Large intestine (tissue), 3 donors: ENCODE data around the gene SLC8A1. TPM values are rescaled to one million over a fixed set of nuclear protein-coding genes. Genes with fewer than 3 reads are reported as not detected.

Experiments
- DNase-seq, 2 donors: peaks; one replicate each; pipeline versions ENCODE4 v3.0.0 to v3.0.0-alpha.2; 2013
- H3K27ac ChIP-seq: one replicate; pipeline ENCODE4 v1.5.1; 2013; ENCODE audit warnings: low read length
- H3K27me3 ChIP-seq: 2 replicates; pipeline ENCODE4 v1.6.1; 2013; ENCODE audit warnings: low read length; ENCODE audit not compliant: control insufficient read depth, insufficient read depth
- H3K36me3 ChIP-seq: 2 replicates; pipeline ENCODE4 v1.6.1; 2013; ENCODE audit warnings: low read length; ENCODE audit not compliant: control insufficient read depth, insufficient read depth
- H3K4me1 ChIP-seq: one replicate; pipeline ENCODE4 v1.6.1; 2013; ENCODE audit warnings: low read length; ENCODE audit not compliant: control insufficient read depth, insufficient read depth
- H3K4me3 ChIP-seq: one replicate; pipeline ENCODE4 v1.5.1; 2013; ENCODE audit warnings: low read length
- H3K9me3 ChIP-seq: one replicate; pipeline ENCODE4 v1.6.1; 2013; ENCODE audit warnings: mild to moderate bottlenecking, low read depth, low read length, moderate library complexity; ENCODE audit not compliant: control insufficient read depth
- WGBS: methylation state at CpG from one replicate; pipeline ENCODE4 v1.1.5; 2013; ENCODE audit warnings: low lambda C conversion rate; ENCODE audit not compliant: insufficient coverage; 5-methylcytosine and 5-hydroxymethylcytosine counted together
- polyA plus RNA-seq: library from polyadenylated mRNA; unstranded; fragments of 120-200 nt; gene quantifications from one replicate; pipeline ENCODE4 v1.2.1, GENCODE V29; 2013

The SLC8A1 gene
- polyA plus RNA-seq, 1 donor, result 13.2 TPM

- H3K9me3 ChIP-seq, result no peaks in the 10 kb centered on the region
- H3K4me1 ChIP-seq, result no peaks in the 10 kb centered on the region
- H3K4me3 ChIP-seq, result no peak overlapping the region
- no peaks in the 10 kb centered on the region for H3K36me3 ChIP-seq
- no CpG with 5 or more reads among the region's 6 CpGs for WGBS
- no peak for DNase-seq
- H3K27me3 ChIP-seq, result no peaks in the 10 kb centered on the region
- H3K27ac ChIP-seq, result no peak overlapping the region
These were observed 23.5 kb downstream of the SLC8A1 start for GRCh38 chr2:40428439-40428838.

- no peak for DNase-seq
- Histone ChIP-seq H3K4me1 (no peaks in the 10 kb centered on the region), H3K27me3 (no peaks in the 10 kb centered on the region), H3K4me3 (no peak overlapping the region), H3K9me3 (no peaks in the 10 kb centered on the region), H3K36me3 (no peaks in the 10 kb centered on the region), H3K27ac (no peak overlapping the region)
- WGBS, result 100% methylated on average over 1 of the region's 5 CpGs
These were observed 30.1 kb downstream of the SLC8A1 start for GRCh38 chr2:40421631-40422297.

GRCh38 chr2:40420478-40420877, 31.4 kb downstream of the SLC8A1 start:
- no peak overlapping the region for H3K4me3 ChIP-seq
- H3K36me3 ChIP-seq, result no peaks in the 10 kb centered on the region
- no peak overlapping the region for H3K27ac ChIP-seq
- H3K27me3 ChIP-seq, result no peaks in the 10 kb centered on the region
- no peak for DNase-seq
- no peaks in the 10 kb centered on the region for H3K9me3 ChIP-seq
- no peaks in the 10 kb centered on the region for H3K4me1 ChIP-seq
- WGBS, result no CpG with 5 or more reads among the region's 3 CpGs

- H3K27ac ChIP-seq, result peak overlapping the region; percentile 9
- no peaks in the 10 kb centered on the region for H3K4me1 ChIP-seq
- no peak overlapping the region for H3K4me3 ChIP-seq
- 43% methylated on average over 1 of the region's 2 CpGs for WGBS
- H3K9me3 ChIP-seq, result no peaks in the 10 kb centered on the region
- H3K36me3 ChIP-seq, result no peaks in the 10 kb centered on the region
- H3K27me3 ChIP-seq, result no peaks in the 10 kb centered on the region
- DNase-seq, result no peak
These were observed 32.5 kb downstream of the SLC8A1 start for GRCh38 chr2:40419364-40419762.

GRCh38 chr2:40418614-40419363, 33.1 kb downstream of the SLC8A1 start:
- no CpG with 5 or more reads among the region's 5 CpGs for WGBS
- Histone ChIP-seq H3K4me1 (no peaks in the 10 kb centered on the region), H3K9me3 (no peaks in the 10 kb centered on the region), H3K4me3 (no peak overlapping the region), H3K36me3 (no peaks in the 10 kb centered on the region), H3K27me3 (no peaks in the 10 kb centered on the region), H3K27ac (peak overlapping the region; percentile 9)
- DNase-seq, result no peak

GRCh38 chr2:40416486-40416885, 35.4 kb downstream of the SLC8A1 start:
- Histone ChIP-seq H3K9me3 (no peaks in the 10 kb centered on the region), H3K27me3 (no peaks in the 10 kb centered on the region), H3K4me1 (no peaks in the 10 kb centered on the region), H3K4me3 (no peak overlapping the region), H3K27ac (no peak overlapping the region), H3K36me3 (no peaks in the 10 kb centered on the region)
- DNase-seq, result no peak
- no CpG with 5 or more reads among the region's 1 CpG for WGBS

- Histone ChIP-seq H3K9me3 (no peaks in the 10 kb centered on the region), H3K4me3 (no peak overlapping the region), H3K36me3 (no peaks in the 10 kb centered on the region), H3K4me1 (no peaks in the 10 kb centered on the region), H3K27ac (no peak overlapping the region), H3K27me3 (no peaks in the 10 kb centered on the region)
- no peak for DNase-seq
- no CpG with 5 or more reads among the region's 2 CpGs for WGBS
These were observed 36.5 kb downstream of the SLC8A1 start for GRCh38 chr2:40415391-40415790.

GRCh38 chr2:40412456-40412855, 39.4 kb downstream of the SLC8A1 start:
- Histone ChIP-seq H3K4me3 (no peak overlapping the region), H3K9me3 (no peaks in the 10 kb centered on the region), H3K27me3 (no peaks in the 10 kb centered on the region), H3K4me1 (no peaks in the 10 kb centered on the region), H3K36me3 (no peaks in the 10 kb centered on the region), H3K27ac (no peak overlapping the region)
- no peak for DNase-seq
- WGBS, result no CpG with 5 or more reads among the region's 1 CpG

GRCh38 chr2:40410695-40411094, 41.2 kb downstream of the SLC8A1 start:
- Histone ChIP-seq H3K27ac (no peak overlapping the region), H3K4me1 (no peaks in the 10 kb centered on the region), H3K9me3 (no peaks in the 10 kb centered on the region), H3K27me3 (no peaks in the 10 kb centered on the region), H3K4me3 (no peak overlapping the region), H3K36me3 (no peaks in the 10 kb centered on the region)
- WGBS, result 100% methylated on average over 1 of the region's 1 CpG
- DNase-seq, result no peak

- Histone ChIP-seq H3K27me3 (no peaks in the 10 kb centered on the region), H3K4me3 (no peak overlapping the region), H3K4me1 (no peaks in the 10 kb centered on the region), H3K27ac (no peak overlapping the region), H3K9me3 (no peaks in the 10 kb centered on the region), H3K36me3 (no peaks in the 10 kb centered on the region)
- WGBS, result 78% methylated on average over 2 of the region's 2 CpGs
- DNase-seq, result no peak
These were observed 42.2 kb downstream of the SLC8A1 start for GRCh38 chr2:40409734-40410133.
